DMS153 treated with DMSO at 0.1 percent for 48 hours (cell line): ENCODE results near the gene HAPSTR1.

Experiments
- DNase-seq: peaks from one replicate; lab custom pipeline; 2025; ENCODE audit not compliant: unreplicated experiment; lab: John Stamatoyannopoulos, UW

The HAPSTR1 gene

DNA sequence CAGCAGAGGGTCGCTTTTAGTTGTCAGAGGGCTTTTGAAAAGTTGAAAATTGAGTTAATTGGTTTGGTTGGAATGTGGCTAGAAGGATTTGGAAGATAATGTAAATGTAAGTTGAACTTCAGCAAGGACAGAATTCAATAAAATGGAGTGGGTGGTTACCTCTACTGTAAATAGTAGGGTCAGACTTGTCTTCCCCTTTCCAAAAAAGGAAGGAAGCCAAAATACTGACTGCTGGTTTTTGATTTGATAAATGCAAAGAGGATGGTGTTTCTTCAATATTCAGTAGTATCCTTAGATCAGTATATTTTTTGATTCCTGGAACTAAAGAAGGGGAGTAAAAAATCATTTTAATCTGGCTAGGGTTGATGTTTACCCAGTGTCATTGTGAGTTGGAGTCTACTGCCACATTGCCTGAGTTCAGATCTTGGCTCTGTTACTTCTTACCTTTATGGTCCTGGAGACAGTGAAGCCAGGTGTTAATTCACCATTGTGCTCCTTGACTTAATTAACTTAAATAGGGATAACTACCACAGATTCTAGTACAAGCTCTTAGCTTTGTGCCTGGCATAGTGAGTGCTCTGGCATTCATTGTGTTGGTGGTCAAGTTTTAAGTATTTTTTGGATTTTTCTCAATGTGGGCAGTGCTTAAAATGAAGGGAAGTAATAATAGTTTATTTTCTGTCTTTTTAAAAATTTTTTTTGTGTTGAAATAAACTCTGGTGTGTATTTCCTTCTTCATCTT lies 4.4 kb downstream of the HAPSTR1 start:
- DNase-seq, result no peak

GRCh38 chr16:9096416-9096952 lies 5.0 kb downstream of the HAPSTR1 start:
- no peak for DNase-seq

DNA sequence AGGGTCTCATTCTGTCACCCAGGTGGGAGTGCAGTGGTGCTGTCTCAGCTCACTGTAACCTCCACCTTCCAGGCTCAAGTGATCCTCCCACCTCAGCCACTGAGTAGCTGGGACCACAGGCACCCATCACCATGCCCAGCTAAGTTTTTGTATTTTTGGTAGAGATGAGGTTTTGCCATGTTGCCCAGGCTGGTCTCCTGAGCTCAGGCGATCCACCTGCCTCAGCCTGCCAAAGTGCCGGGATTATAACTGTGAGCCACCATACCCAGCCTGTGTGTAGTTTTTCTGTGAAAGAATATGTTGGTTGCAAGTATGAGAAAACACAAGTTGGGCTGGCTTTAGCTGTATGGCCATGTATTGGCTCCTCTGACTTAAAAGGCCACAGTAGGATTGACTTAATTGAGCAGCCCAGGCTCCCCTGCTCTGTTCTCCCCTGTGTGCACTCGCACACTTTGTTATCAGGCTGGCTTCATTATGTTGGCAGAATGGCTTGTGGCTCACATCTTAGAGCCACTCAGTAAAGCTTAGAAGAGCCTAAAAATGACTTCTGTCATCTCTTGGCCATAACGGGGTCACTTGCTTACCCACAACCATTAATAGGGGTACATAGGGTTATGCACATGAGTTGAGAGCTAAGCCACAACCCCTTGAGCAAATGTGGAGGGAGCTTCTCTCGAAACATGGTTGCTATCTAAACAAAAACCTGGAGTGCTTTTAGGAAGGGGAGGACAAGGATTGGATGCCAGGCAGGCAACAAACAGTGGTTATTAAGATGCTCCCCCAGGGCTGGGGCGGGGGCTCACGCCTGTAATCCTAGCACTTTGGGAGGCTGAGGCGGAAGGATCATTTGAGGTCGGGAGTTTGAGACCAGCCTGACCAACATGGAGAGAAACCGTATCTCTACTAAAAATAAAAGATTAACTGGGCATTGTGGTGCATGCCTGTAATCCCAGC lies 6.1 kb downstream of the HAPSTR1 start:
- DNase-seq, result no peak

GRCh38 chr16:9098377-9099090 lies 7.1 kb downstream of the HAPSTR1 start:
- no peak for DNase-seq

GRCh38 chr16:9099131-9099625 lies 7.7 kb downstream of the HAPSTR1 start:
- no peak for DNase-seq

DNA sequence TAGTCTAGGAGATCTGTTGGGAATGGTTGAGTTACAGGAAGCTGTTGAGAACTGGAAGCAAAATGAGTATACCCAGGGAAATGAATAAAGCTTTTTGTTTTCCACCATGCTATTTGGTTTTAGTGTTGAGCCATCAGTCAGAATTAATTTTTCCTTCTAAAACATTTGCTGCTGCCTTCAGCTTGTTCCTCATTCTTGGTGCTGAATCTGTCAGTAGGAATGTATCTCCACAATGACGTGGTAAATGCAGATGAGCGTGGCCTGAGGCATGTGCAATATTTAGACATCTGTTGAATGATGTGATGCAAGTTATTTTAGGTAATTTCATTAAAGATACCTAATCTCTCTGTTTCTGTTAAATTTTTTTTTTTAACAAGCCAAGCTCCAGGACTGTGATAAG lies 10.9 kb downstream of the HAPSTR1 start:
- DNase-seq, result no peak

- DNase-seq, result no peak
Observed at GRCh38 chr16:9102943-9103342, 11.5 kb downstream of the HAPSTR1 start.

DNA sequence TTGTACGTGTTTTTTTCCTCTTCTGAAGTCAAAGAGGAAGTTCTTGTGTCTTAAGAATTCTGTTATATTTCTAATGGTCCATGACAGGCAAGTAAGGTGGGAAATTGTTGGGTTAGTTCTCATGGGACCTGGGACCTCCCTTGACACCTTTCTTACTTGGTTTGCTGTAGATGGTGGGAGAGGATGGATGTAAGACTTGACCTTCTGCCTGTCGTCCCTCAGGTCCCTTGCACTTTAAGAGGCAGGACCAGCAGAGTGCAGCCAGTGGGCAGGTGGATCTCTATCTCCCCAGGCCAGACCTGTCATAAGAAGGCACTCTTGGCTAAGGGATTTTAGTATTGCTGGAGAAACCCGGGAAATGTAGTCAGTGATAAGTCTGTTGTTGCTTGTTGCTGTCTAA lies 12.1 kb downstream of the HAPSTR1 start:
- no peak for DNase-seq

DNA sequence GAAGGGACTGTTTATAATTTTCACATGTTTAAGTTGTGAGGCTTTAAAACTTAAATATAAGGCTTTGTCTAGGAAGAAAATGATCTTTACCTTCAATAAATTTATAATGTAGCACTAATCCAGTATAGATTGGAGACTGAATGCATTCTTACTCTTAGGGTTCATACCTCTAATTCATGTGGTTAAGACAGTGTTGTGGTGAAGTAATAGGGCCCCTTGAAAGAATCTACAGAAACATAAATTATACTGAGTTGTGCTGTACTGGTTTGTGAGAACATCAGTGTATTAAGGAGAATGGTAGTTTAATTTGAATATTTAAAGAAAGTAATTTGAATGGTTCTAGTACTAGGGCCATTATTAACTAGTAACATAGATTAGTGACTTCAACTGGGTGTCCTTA lies 13.7 kb downstream of the HAPSTR1 start:
- no peak for DNase-seq

DNA sequence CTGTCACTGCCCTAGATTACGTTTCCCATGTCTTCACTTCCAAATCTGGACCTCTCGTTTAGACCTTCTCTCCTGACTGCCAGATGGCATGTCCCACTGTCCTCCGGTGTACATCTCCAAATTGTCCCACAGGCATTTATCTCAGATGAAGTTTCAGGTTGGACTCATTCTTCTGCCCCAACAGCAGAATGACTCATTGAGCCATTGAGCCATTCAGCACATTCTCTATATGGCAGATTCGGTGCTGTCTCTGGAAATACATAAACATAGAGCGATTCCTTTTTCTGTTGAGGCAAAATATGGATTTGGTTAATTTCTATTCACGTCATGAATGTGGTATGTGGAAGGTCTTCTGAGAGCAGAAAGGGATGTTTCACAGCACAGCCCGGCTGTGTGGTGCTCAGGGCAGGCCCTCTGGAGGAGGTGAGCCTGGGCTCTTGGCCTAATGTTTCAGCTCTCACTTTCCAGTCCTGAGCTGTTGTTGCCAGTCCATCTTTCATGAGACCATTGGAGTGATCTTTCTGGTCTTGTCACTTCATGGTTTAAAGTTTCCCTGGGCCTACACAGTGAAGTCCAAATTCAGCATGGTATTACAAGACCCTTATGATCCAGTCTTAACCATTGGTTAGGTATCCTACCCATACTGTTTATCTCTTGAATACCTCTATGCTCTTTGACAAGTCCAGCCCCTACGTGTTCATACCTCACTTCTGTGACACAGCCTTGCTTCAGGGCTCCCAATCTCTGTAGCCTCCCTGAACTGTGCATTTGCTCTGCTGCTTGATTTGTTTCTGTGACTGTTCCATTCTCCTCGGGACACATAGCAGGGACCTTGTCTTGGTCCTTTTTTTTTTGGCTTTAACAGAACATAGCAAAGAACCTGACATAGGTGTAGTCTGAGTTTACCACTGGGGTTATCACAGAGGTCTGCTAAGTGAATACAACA lies 15.9 kb downstream of the HAPSTR1 start:
- no peak for DNase-seq

DNA sequence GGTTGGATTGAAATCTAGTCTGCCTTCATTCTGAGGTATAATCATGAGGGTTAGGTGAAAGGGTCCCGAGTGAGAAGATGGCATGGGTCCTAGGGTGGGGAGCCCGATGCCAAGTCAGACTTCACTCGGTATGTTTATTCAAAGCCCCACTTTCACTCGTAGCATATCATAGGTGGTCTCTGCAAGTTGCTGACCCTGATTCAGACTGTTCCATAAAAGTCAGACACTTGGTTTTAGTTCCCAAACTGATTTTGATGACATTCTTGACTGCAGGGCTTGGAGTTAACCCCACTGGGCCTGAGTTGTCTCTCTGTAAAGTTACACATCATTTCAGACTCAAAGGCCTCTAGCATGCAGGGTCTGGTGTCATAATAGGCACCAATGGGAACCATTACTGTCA lies 17.8 kb downstream of the HAPSTR1 start:
- no peak for DNase-seq

DNA sequence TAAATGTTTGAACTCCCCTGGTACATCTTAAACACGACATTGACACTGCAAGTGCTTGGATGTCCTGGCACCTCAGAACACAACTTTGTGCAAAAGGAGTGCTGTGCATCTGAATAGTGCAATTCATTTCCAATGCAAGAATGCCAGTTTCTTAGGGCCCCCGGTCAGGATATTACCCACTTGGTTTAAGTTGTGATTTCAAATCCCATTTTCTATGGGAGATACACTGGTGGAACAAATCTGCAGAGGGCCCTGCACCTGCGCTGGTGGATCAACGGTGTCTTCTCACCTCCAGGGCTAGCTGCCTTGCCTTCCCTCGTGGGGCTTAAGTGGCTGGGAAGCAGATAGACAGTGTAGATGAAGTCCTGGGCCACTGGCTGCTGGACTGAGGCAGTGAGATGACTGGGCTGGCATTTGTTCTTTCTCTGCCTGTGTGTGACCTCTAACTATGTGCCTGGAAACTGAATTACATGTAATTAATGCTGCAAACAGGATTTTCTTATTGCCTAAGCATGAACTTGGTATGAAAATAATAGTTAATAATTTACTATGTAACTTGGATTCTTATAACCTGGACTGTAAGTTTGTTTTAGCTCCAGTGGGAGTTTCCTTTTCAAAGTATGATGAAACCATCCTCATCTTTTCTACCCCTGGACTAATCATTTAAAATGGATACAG lies 20.9 kb downstream of the HAPSTR1 start:
- DNase-seq, result no peak

DNA sequence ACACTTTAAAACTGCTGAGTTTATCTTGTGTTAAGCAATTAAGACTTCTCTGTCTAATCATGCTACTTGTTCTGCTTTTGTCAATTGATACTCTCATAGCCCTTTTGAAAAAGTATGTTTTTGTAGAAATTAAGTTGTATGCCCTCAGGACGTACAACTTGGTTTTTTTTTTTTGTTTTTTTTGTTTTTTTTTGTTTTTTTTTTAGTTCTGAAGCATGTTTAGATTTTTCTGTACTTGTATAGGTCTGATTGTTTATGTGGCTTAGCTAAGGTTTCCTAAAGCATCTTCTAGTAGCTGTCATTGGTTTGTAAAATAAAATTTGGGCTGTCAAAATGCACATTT lies 21.4 kb downstream of the HAPSTR1 start:
- no peak for DNase-seq

- DNase-seq, result no peak
Observed at GRCh38 chr16:9113707-9114106, 22.3 kb downstream of the HAPSTR1 start.

GRCh38 chr16:9114112-9114511 lies 22.7 kb downstream of the HAPSTR1 start:
- DNase-seq, result no peak

DNA sequence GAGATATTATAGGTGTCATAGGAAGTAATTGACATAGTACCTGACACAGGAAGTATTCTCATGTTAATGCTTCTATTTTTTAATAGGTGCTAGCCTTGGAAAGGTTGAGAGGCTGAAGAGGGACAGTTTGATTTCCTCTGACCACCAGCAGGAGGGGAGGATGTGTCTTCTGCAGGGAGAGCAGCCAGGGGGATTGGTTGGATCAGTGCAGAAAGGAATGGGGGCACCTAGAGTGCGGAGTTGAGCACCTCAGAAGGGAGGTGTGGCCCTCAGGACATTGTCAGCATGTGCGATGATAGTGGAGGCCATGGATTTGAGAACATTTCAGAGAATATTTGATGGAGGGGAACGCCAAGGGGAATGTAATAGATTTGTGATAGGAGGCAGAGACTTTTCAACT lies 23.4 kb downstream of the HAPSTR1 start:
- DNase-seq, result no peak

GRCh38 chr16:9115277-9115676 lies 23.8 kb downstream of the HAPSTR1 start:
- no peak for DNase-seq

GRCh38 chr16:9116141-9116540 lies 24.7 kb downstream of the HAPSTR1 start:
- no peak for DNase-seq

DNA sequence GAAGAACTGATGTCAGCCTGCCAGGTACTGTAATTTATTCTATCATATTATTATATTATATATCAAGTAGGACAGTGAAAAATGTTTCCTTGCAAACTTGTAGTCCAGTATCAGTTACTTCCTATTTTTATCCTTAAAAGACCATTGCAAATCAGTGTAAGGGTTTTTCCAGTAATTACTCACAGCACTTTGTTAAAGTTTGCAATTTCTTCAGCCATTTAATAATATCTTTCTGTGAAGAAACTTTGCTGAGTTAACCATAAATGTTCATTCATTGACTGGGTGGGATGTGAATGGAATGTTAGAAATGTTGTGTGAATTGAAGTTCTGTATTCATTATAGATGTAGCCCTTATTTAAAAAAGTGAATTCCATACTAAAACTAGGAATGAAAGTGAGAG lies 26.7 kb downstream of the HAPSTR1 start:
- no peak for DNase-seq

- DNase-seq, result no peak
Observed at GRCh38 chr16:9119795-9120194, 28.4 kb downstream of the HAPSTR1 start.
